GM19463 (cell line): ENCODE measurements around the gene GPRC5C.
A peak's percentile ranks its signal among the peaks of the same experiment; 100 is the strongest.
"Not testable (repeated sequence)": the region's sequence is repeated elsewhere in the genome, so short reads cannot be mapped to it uniquely, and the experiment has no call there.

Experiments
- ATAC-seq: cut with Tn5 transposase; IDR thresholded peaks from one replicate; pipeline ENCODE4 v1.9.1; 2021; ENCODE audit warnings: mild to moderate bottlenecking, moderate library complexity; ENCODE audit not compliant: unreplicated experiment

GPRC5C gene

GRCh38 chr17:74404789-74405188 is 27.1 kb upstream of the GPRC5C start:
- ATAC-seq, result no peak

DNA sequence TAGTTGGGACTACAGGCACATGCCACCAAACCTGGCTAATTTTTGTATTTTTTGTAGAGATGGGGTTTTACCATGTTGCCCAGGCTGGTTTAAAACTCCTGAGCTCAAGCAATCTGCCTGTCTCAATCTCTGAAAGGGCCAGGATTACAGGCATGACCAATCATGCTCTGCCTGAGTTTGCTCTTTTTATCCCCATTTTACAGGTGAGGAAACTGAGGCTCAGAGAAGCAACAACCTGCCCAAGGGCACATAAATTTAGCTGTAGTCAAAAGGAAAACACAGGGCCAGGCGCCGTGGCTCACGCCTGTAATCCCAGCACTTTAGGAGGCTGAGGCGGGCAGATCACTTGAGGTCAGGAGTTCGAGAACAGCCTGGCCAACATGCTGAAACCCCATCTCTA is 26.6 kb upstream of the GPRC5C start:
- ATAC-seq, result not testable (repeated sequence)

GRCh38 chr17:74407384-74407783 is 24.5 kb upstream of the GPRC5C start:
- no peak for ATAC-seq

DNA sequence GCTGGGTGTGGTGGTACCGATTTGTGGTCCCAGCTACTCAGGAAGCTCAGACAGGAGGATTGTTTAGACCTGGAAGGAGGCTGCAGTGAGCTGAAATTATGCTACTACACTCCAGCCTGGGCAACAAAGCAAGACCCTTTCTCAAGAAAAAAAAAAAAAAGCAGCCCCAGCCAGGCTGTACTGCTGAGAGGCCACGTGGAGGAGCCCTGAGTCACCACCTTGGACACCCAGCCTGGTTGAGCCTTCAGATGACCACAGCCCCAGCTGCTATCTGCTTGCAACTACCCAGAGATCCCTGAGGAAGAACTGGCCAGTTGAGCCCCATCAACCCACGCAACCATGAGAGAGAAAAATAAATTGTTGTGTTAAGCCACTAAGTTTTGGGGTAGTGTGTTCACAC is 23.6 kb upstream of the GPRC5C start:
- no peak for ATAC-seq

GRCh38 chr17:74408815-74409214 is 23.1 kb upstream of the GPRC5C start:
- no peak for ATAC-seq

DNA sequence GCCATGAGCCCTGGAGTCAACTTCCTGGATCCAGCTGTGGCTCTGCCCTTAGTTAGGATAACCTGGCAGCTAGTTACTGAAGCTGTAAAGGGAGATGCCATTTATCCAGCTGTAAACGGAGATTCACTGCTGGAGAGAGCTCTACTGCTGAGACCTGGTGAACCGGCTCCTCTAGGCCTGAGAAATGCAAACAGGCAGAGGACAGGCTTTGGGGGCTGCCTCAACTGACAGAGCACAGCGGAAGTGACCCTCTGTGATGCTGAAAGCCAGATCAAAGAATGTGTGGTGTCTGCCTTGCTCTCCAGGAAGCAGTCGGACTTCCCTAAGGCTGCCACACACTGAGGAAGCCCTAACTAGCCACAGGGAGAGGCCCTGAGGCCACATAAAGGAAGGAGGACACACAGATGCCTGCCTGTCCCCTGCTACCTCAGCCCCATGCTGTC is 21.9 kb upstream of the GPRC5C start:
- ATAC-seq, result no peak

DNA sequence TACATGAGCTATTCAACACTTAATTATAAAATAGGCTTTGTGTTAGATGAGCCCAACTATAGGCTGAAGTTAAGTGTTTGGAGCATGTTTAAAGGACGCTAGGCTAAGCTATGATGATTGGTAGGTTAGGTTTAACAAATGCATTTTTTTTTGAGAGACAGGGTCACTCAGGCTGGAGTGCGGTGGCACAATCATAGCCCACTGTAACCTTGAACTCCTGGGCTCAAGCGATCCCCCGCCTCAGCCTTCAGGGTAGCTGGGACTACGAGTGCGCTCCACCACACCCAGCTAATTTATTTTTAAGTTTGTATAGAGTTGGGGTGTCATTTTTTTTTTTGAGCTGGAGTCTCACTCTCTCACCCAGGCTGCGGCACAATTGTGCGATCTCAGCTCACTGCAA is 19.3 kb upstream of the GPRC5C start:
- ATAC-seq, result no peak

DNA sequence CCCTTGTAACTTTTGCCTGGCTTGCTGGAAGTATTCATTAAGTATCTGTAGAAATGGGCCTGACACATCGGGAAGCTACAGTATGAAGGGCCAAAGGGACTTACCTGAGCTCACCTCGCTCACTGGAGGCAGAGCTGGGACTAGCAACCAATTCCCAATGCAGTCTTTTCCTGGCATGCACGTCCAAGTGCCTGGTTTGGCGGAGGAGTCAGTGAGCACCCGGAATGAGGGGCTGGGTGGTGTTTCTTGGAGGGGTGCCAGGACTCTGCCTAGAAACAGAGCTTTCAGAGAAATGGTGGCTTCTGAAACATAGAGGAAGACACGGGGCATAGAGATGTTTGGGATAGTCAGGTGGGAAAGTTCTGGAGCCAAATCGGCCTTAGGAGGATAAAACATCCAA is 18.4 kb upstream of the GPRC5C start:
- ATAC-seq, result no peak

- ATAC-seq, result no peak
Observed at GRCh38 chr17:74414510-74414909, 17.4 kb upstream of the GPRC5C start.

GRCh38 chr17:74415608-74416396 is 16.1 kb upstream of the GPRC5C start:
- ATAC-seq, result no peak

- peak; percentile 82 for ATAC-seq
Observed at GRCh38 chr17:74417178-74418045, 14.5 kb upstream of the GPRC5C start.

- ATAC-seq, result no peak
Observed at GRCh38 chr17:74419928-74420411, 11.9 kb upstream of the GPRC5C start.

- no peak for ATAC-seq
Observed at GRCh38 chr17:74424117-74424516, 7.8 kb upstream of the GPRC5C start.

- no peak for ATAC-seq
Observed at GRCh38 chr17:74424657-74425056, 7.2 kb upstream of the GPRC5C start.

GRCh38 chr17:74426551-74427047 is 5.3 kb upstream of the GPRC5C start:
- no peak for ATAC-seq

DNA sequence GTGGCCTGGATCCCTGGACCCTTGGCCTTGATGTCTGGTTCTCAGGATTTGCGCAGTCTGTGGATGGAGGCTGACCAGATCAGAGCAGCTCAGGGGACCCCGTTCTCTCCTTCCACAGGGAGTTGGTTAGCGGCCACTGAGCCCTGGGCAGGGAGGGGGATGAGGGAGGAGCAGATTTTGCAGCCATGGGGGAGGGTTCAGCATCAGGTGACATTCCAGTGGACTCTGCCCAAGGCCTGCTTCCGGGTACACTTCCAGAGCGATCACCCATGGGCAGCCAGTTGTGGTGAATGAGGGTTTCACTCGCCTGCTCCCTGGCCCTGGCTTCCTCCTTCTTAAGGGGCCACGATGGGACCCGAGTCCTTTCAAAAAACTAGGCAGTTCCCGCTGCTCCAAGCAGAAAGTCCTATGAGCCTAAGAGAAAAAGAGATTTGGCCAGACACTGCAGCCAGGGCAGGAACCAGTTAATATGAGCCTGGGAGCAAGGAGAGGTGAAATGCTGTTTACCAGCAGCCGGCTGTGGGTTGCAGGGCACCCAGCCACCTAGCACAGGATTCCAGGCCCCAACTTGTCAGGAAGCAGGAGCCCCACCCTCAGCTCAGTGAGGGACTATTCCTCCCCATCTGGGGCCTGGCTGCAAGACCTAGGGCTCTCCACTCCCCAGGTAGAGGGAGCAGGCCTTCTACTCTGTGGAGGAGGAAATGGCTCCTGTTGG is 4.7 kb upstream of the GPRC5C start:
- ATAC-seq, result no peak

GRCh38 chr17:74427763-74428153 is 4.1 kb upstream of the GPRC5C start:
- no peak for ATAC-seq

GRCh38 chr17:74429604-74430384 is 2.1 kb upstream of the GPRC5C start:
- ATAC-seq, result peak; percentile 17

GRCh38 chr17:74430385-74430705 is 1.5 kb upstream of the GPRC5C start:
- ATAC-seq, result no peak
